HepG2 (cell line): ENCODE results near the gene SEC61B. TPM values are rescaled to one million over a fixed set of nuclear protein-coding genes. Genes with fewer than 3 reads are reported as not detected.

Source experiments
- ATAC-seq: fragments of 200-7000 bp; cut with Tn5 transposase; 3 replicates; pipeline ENCODE4 v1.9.1; 2020; ENCODE audit warnings: mild to moderate bottlenecking, moderate library complexity
- BruUV-seq: library from RNA; stranded (reverse); fragments of 400-500 nt; replicated peaks from 2 replicates; lab custom pipeline; 2021; lab: Mats Ljungman, UMichigan
- CTCF ChIA-PET: fragments of 300-600 bp; formaldehyde crosslinking; extraction: SDS; loops from one replicate; lab custom pipeline; 2021; ENCODE audit warnings: low total read pairs, inconsistent platforms, low intra/inter-chr PET ratio; lab: Yijun Ruan, JAX
- POLR2A ChIA-PET: fragments of 350-600 bp; sonication (Branson Sonifier 250); formaldehyde crosslinking; loops from one replicate; lab custom pipeline; 2020; ENCODE audit warnings: antibody characterized with exemption, inconsistent platforms; lab: Yijun Ruan, JAX
- DNase-seq: peaks from one replicate; pipeline ENCODE4 v3.0.0-alpha.2; 2015; ENCODE audit warnings: low spot score
- FAIRE-seq: peaks from 3 replicates; lab custom pipeline; 2011; peaks lifted over from hg19 to GRCh38; lab: Jason Lieb, UNC
- H2AFZ ChIP-seq: one replicate; pipeline ENCODE4 v1.6.1; 2011; ENCODE audit warnings: low read length, inconsistent platforms
- H3K27ac ChIP-seq: fragments of 300-600 bp; 3 replicates; pipeline ENCODE4 v1.8.0; 2011; ENCODE audit warnings: mixed run types, mild to moderate bottlenecking, mixed read lengths, low read length, inconsistent platforms; ENCODE audit not compliant: insufficient read depth; ENCODE audit errors: extremely low read length
- H3K27me3 ChIP-seq, 2 experiments: fragments of 200-600 bp in 1 of 2; 2 replicates in 1 of 2; 3 replicates in 1 of 2; pipeline versions ENCODE4 v1.6.0 to v1.8.0; 2011; ENCODE audit warnings: low read length in 2 of 2, mild to moderate bottlenecking in 2 of 2, moderate library complexity in 2 of 2, inconsistent platforms in 1 of 2; ENCODE audit not compliant: insufficient read depth in 2 of 2, control insufficient read depth in 1 of 2
- H3K36me3 ChIP-seq, 2 experiments: fragments of 200-600 bp in 1 of 2; replicated peaks in 1 of 2; 2 replicates in 1 of 2; 3 replicates in 1 of 2; pipeline versions ENCODE4 v1.5.1 to v1.8.0; 2011; ENCODE audit warnings: low read length in 2 of 2, inconsistent platforms in 1 of 2; ENCODE audit not compliant: insufficient read depth in 2 of 2, control insufficient read depth in 1 of 2
- H3K4me1 ChIP-seq: 2 replicates; pipeline ENCODE4 v1.5.1; 2012; ENCODE audit warnings: low read length, inconsistent platforms; ENCODE audit not compliant: insufficient read depth
- H3K4me2 ChIP-seq: 2 replicates; pipeline ENCODE4 v1.6.0; 2011; ENCODE audit warnings: low read depth, low read length, inconsistent platforms
- H3K4me3 ChIP-seq, 3 experiments: fragments of 200-600 bp in 1 of 3; sonication (generic), shearing (Covaris generic) in 1 of 3; replicated peaks in 1 of 3; 2 replicates each; pipeline ENCODE4 v1.5.1; 2011 to 2016; ENCODE audit warnings: low read length in 3 of 3, inconsistent platforms in 2 of 3, low read depth in 2 of 3, mild to moderate bottlenecking in 2 of 3, control low read depth in 1 of 3, mixed read lengths in 1 of 3; ENCODE audit not compliant: insufficient read depth in 1 of 3
- H3K79me2 ChIP-seq: one replicate; pipeline ENCODE4 v1.6.1; 2011; ENCODE audit warnings: low read length, inconsistent platforms; ENCODE audit not compliant: insufficient read depth
- H3K9ac ChIP-seq: 2 replicates; pipeline ENCODE4 v1.6.0; 2011; ENCODE audit warnings: mild to moderate bottlenecking, low read depth, low read length, inconsistent platforms; ENCODE audit not compliant: insufficient read depth
- H3K9me3 ChIP-seq: 2 replicates; pipeline ENCODE4 v1.5.1; 2012; ENCODE audit warnings: mild to moderate bottlenecking, low read length
- H4K20me1 ChIP-seq: 2 replicates; pipeline ENCODE4 v1.6.0; 2011; ENCODE audit warnings: inconsistent platforms, mild to moderate bottlenecking, low read length, moderate library complexity; ENCODE audit not compliant: insufficient read depth
- CENPT ChIP-seq: sonication (generic); formaldehyde crosslinking; IDR thresholded peaks from 2 replicates; pipeline ENCODE4 v1.8.0; 2022; ENCODE audit warnings: low read depth, mild to moderate bottlenecking, moderate library complexity, missing genetic modification reagents
- HMG20A ChIP-seq: IDR thresholded peaks from 2 replicates; pipeline ENCODE4 v1.6.1; 2016; ENCODE audit warnings: borderline replicate concordance
- KDM1A ChIP-seq: IDR thresholded peaks from 2 replicates; pipeline ENCODE4 v1.6.1; 2016; ENCODE audit warnings: missing compliant biosample characterization
- MBD4 ChIP-seq: IDR thresholded peaks from 2 replicates; pipeline ENCODE4 v1.6.1; 2012; ENCODE audit warnings: low read length, inconsistent platforms, borderline replicate concordance
- MYNN ChIP-seq: sonication (generic); formaldehyde crosslinking; IDR thresholded peaks from 2 replicates; pipeline ENCODE4 v1.4.0; 2020; ENCODE audit warnings: mild to moderate bottlenecking, low read depth, missing genetic modification reagents
- ZNF460 ChIP-seq: sonication (generic); formaldehyde crosslinking; IDR thresholded peaks from 2 replicates; pipeline ENCODE4 v1.5.1; 2020; ENCODE audit warnings: missing genetic modification reagents, mild to moderate bottlenecking, borderline replicate concordance
- ZNF556 ChIP-seq: sonication (generic); formaldehyde crosslinking; IDR thresholded peaks from 2 replicates; pipeline ENCODE4 v1.4.0; 2020; ENCODE audit warnings: mild to moderate bottlenecking, missing genetic modification reagents, borderline replicate concordance
- ZNF646 ChIP-seq: sonication (generic); formaldehyde crosslinking; IDR thresholded peaks from 2 replicates; pipeline ENCODE4 v1.9.0; 2021; ENCODE audit warnings: mild to moderate bottlenecking, missing genetic modification reagents
- ZNF703 ChIP-seq: sonication (generic); formaldehyde crosslinking; IDR thresholded peaks from 2 replicates; pipeline ENCODE4 v1.5.1; 2020; ENCODE audit warnings: missing genetic modification reagents, mild to moderate bottlenecking, moderate library complexity, borderline replicate concordance
- ZNF749 ChIP-seq: sonication (generic); formaldehyde crosslinking; IDR thresholded peaks from 2 replicates; pipeline ENCODE4 v1.8.0; 2022; ENCODE audit warnings: mild to moderate bottlenecking, missing genetic modification reagents, moderate library complexity, borderline replicate concordance
- ZNF800 ChIP-seq: sonication (generic); formaldehyde crosslinking; IDR thresholded peaks from 2 replicates; pipeline ENCODE4 v1.4.0; 2020; ENCODE audit warnings: missing genetic modification reagents
- in situ Hi-C: cut with HindIII; loops from 2 replicates; pipeline ENCODE4 v1.10.0; 2017; ENCODE audit warnings: low pct_unique_long_range_greater_than_20kb; ENCODE audit not compliant: extremely low pct_ligation_motif_present
- intact Hi-C: fragments of 100-400 bp; cut with micrococcal nuclease; formaldehyde crosslinking; loops from one replicate; pipeline ENCODE4 v1.10.0; 2022; ENCODE audit not compliant: unreplicated experiment
- polyA plus RNA-seq, 8 experiments: library from polyadenylated mRNA; depleted of rRNA in 3 of 8; stranded (reverse) in 7 of 8; unstranded in 1 of 8; fragments of >200 nt; fragmentation: Illumina TruSeq in 4 of 8; extraction: Trizol in 4 of 8; gene quantifications; 2 replicates each; pipeline versions ENCODE4 v1.2.1 to v1.2.3, GENCODE V29; 2011 to 2016; ENCODE audit warnings: low read depth in 4 of 8, missing spikeins in 1 of 8, mixed read lengths in 1 of 8; ENCODE audit not compliant: insufficient read depth in 1 of 8
- total RNA-seq, 5 experiments: library from RNA; depleted of rRNA; stranded (reverse); fragments of >200 nt; fragmentation: Illumina TruSeq; extraction: Trizol; gene quantifications; 2 replicates each; pipeline ENCODE4 v1.2.3, GENCODE V29; 2016; ENCODE audit warnings: low read depth in 1 of 5
- TF ChIP-seq, protein P1 (sequence below): sonication (generic); formaldehyde crosslinking; IDR thresholded peaks from 2 replicates; pipeline ENCODE4 v1.5.0; 2020; ENCODE audit warnings: mild to moderate bottlenecking, missing genetic modification reagents

The SEC61B gene
- total and polyA plus RNA-seq, 2 of the 13 experiments (the other 11 are each of a cell fraction or from before 2014, with no cell fraction given), result 191 to 368 TPM

DNA sequence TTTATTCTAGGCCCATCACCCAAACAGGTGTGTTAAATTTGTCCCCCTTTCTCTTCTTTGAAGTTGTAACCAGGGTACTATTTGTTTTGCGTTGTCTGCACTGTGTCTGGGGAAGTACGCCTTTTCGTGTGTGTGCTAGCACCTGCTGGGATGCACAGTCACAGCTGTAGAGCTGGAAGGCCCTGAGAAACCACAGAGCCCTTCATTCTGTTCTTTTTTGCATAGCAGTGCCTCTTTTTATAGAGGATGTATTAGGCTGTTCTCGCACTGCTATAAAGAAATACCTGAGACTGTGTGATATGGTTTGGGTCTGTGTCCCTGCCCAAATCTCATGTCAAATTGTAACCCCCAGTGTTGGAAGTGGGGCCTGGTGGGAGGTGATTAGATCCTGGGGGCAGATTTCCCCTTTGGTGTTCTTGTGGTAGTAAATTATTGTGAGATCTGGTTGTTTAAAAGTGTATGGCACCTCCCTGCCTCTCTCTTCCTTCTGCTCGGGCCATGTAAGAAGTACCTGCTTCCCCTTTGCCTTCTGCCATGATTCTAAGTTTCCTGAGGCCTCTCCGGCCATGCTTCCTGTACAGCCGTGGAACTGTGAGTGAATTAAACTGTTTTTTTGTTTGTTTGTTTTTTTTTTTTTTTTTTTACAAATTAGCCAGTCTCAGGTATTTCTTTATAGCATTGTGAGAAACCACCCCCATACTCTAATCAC, 14.0 kb downstream of the SEC61B start (continued):
- TF ChIP-seq ZNF646 (CRISPR knock-in tag), result no peak
- no peak for TF ChIP-seq HMG20A (CRISPR knock-in tag)

DNA sequence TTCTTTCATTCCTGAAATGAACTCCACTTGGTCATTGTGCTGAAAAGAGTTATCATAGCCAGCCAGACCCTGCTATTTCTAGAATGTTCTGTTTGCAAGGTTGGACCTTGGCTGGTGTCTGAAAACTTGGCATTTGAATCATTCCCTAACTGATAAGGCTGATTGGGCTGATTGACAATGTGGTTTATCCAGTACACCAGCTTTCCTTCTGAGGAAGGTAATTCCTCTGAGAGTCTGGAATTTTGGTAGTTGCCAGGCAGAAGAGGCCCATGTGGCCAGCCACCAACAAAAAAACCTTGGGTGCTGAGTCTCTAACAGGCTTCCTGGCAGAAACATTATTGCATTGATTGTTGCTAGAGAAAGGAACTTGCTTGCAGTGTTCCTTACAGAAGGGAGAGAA, 15.3 kb downstream of the SEC61B start:
- Histone ChIP-seq H3K27me3 (no peaks in the 10 kb centered on the region), H3K4me2 (no peak overlapping the region), H3K79me2 (no peaks in the 10 kb centered on the region), H3K4me3 (no peak overlapping the region), H2AFZ (no peak overlapping the region), H4K20me1 (no peaks in the 10 kb centered on the region), H3K27ac (no peak overlapping the region), H3K9me3 (no peaks in the 10 kb centered on the region), H3K36me3 (peaks cover 1 to 13% of the 10 kb centered on the region in 2 experiments; a peak in 2 of 5 replicates), H3K4me1 (peaks cover 10% of the 10 kb centered on the region), H3K9ac (no peak overlapping the region)
- POLR2A ChIA-PET, result no interaction called here
- no TSS peak for BruUV-seq
- FAIRE-seq (no peak), DNase-seq (no peak), ATAC-seq (no peak)
- CTCF ChIA-PET, result no interaction called here
- intact Hi-C loops (no loop called here), in situ Hi-C loops (no loop called here)
- TF ChIP-seq ZNF460, result no peak
- TF ChIP-seq MBD4, result no peak
- TF ChIP-seq ZNF703 (CRISPR knock-in tag), result no peak
- TF ChIP-seq CENPT (CRISPR knock-in tag), result no peak
- no peak for TF ChIP-seq ZNF749 (CRISPR knock-in tag)
- TF ChIP-seq KDM1A (CRISPR knock-in tag), result no peak
- no peak for TF ChIP-seq MYNN (CRISPR knock-in tag)
- TF ChIP-seq ZNF800 (CRISPR knock-in tag), result no peak
- TF ChIP-seq, protein P1, sequence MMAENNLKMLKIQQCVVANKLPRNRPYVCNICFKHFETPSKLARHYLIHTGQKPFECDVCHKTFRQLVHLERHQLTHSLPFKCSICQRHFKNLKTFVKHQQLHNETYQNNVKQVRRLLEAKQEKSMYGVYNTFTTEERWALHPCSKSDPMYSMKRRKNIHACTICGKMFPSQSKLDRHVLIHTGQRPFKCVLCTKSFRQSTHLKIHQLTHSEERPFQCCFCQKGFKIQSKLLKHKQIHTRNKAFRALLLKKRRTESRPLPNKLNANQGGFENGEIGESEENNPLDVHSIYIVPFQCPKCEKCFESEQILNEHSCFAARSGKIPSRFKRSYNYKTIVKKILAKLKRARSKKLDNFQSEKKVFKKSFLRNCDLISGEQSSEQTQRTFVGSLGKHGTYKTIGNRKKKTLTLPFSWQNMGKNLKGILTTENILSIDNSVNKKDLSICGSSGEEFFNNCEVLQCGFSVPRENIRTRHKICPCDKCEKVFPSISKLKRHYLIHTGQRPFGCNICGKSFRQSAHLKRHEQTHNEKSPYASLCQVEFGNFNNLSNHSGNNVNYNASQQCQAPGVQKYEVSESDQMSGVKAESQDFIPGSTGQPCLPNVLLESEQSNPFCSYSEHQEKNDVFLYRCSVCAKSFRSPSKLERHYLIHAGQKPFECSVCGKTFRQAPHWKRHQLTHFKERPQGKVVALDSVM (CRISPR knock-in tag), result no peak
- no peak for TF ChIP-seq ZNF556 (CRISPR knock-in tag)
